A673 (cell line): ENCODE results near the gene C6orf15. TPM values are rescaled to one million over a fixed set of nuclear protein-coding genes. Genes with fewer than 3 reads are reported as not detected.

Source experiments
- BruUV-seq: library from RNA; stranded (reverse); fragments of 400-500 nt; replicated peaks from 2 replicates; lab custom pipeline; 2021; lab: Mats Ljungman, UMichigan
- CTCF ChIA-PET: fragments of 300-600 bp; sonication (Branson Sonifier 250); formaldehyde crosslinking; loops from one replicate; lab custom pipeline; 2022; ENCODE audit warnings: antibody characterized with exemption; lab: Charles Lee
- POLR2A ChIA-PET: fragments of 300-600 bp; sonication (Branson Sonifier 250); formaldehyde crosslinking; loops from one replicate; lab custom pipeline; 2022; ENCODE audit warnings: antibody characterized with exemption; ENCODE audit not compliant: low non-redundant PET; lab: Charles Lee
- DNase-seq: peaks from one replicate; pipeline ENCODE4 v3.0.0-alpha.2; 2015; ENCODE audit warnings: low spot score
- H3K27ac ChIP-seq: fragments of 200-600 bp; sonication (generic); 2 replicates; pipeline ENCODE4 v1.5.1; 2016; ENCODE audit warnings: mixed run types, low read depth, mild to moderate bottlenecking, mixed read lengths, antibody characterized with exemption, low read length; ENCODE audit not compliant: poor library complexity, severe bottlenecking
- H3K27me3 ChIP-seq: fragments of 200-600 bp; sonication (generic); replicated peaks from 2 replicates; pipeline ENCODE4 v1.6.1; 2017; ENCODE audit warnings: mixed run types, low read depth, mild to moderate bottlenecking, mixed read lengths, antibody characterized with exemption, low read length; ENCODE audit not compliant: insufficient read depth, poor library complexity
- H3K36me3 ChIP-seq: fragments of 200-600 bp; sonication (generic); 2 replicates; pipeline ENCODE4 v1.6.1; 2016; ENCODE audit warnings: mixed run types, mild to moderate bottlenecking, mixed read lengths, antibody characterized with exemption, low read length; ENCODE audit not compliant: insufficient read depth, poor library complexity, severe bottlenecking
- H3K4me1 ChIP-seq: fragments of 200-600 bp; sonication (generic); 2 replicates; pipeline ENCODE4 v1.6.1; 2017; ENCODE audit warnings: mixed run types, mild to moderate bottlenecking, mixed read lengths, antibody characterized with exemption, low read length; ENCODE audit not compliant: insufficient read depth, poor library complexity, severe bottlenecking
- H3K4me3 ChIP-seq: fragments of 200-600 bp; sonication (generic); 2 replicates; pipeline ENCODE4 v1.5.1; 2016; ENCODE audit warnings: low read depth, mixed run types, mild to moderate bottlenecking, mixed read lengths, low read length; ENCODE audit not compliant: poor library complexity, severe bottlenecking
- H3K9me3 ChIP-seq: fragments of 200-600 bp; sonication (generic); 2 replicates; pipeline ENCODE4 v1.6.1; 2016; ENCODE audit warnings: mixed run types, low read depth, mild to moderate bottlenecking, mixed read lengths, antibody characterized with exemption, low read length; ENCODE audit not compliant: poor library complexity, severe bottlenecking
- EZH2 ChIP-seq: fragments of 200-600 bp; sonication (generic); IDR thresholded peaks from 2 replicates; pipeline ENCODE4 v1.6.1; 2017; ENCODE audit warnings: borderline replicate concordance, low read depth, mild to moderate bottlenecking, mixed read lengths, antibody characterized with exemption, low read length; ENCODE audit not compliant: poor library complexity, severe bottlenecking
- intact Hi-C: fragments of 100-400 bp; cut with micrococcal nuclease; formaldehyde crosslinking; loops from one replicate; pipeline ENCODE4 v1.10.0; 2022; ENCODE audit not compliant: unreplicated experiment
- total RNA-seq: library from RNA; stranded (reverse); gene quantifications from 2 replicates; pipeline ENCODE4 v1.2.3, GENCODE V29; 2021
- TF ChIP-seq, protein P1 (sequence below): fragments of 300-800, 200-600 bp; sonication (generic); conservative IDR thresholded peaks from 2 replicates; pipeline ENCODE4 v1.5.1; 2017; ENCODE audit warnings: low read depth, mild to moderate bottlenecking, antibody characterized with exemption, low read length, moderate library complexity, mixed read lengths

C6orf15 gene
- total RNA-seq, 1 experiment from 2014 or later = not detected

DNA sequence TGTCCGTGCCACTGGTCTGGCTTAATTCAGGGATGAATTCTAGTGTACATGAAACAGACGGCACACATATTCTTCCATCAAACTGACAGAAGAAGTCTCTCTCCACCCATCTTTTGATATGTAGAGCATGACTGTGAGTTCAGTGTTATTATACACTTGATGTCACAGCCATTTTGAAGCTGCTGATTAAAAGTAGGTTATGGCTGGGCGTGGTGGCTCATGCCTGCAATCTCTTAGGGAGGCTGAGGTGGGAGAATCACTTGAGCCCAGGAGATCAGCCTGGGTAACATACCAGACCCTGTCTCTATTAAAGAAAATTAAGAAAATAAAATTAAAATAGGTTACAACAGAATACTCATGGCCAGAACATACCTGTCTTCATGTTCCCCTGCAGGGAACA is 20.7 kb downstream of the C6orf15 start:
- no peaks in the 10 kb centered on the region for H3K27me3 ChIP-seq
- H3K4me3 ChIP-seq = no peak overlapping the region
- DNase-seq = no peak
- CTCF ChIA-PET = no interaction called here
- no peaks in the 10 kb centered on the region for H3K9me3 ChIP-seq
- H3K4me1 ChIP-seq = peaks cover 18% of the 10 kb centered on the region
- TF ChIP-seq EZH2 = no peak
- TF ChIP-seq, protein P1, sequence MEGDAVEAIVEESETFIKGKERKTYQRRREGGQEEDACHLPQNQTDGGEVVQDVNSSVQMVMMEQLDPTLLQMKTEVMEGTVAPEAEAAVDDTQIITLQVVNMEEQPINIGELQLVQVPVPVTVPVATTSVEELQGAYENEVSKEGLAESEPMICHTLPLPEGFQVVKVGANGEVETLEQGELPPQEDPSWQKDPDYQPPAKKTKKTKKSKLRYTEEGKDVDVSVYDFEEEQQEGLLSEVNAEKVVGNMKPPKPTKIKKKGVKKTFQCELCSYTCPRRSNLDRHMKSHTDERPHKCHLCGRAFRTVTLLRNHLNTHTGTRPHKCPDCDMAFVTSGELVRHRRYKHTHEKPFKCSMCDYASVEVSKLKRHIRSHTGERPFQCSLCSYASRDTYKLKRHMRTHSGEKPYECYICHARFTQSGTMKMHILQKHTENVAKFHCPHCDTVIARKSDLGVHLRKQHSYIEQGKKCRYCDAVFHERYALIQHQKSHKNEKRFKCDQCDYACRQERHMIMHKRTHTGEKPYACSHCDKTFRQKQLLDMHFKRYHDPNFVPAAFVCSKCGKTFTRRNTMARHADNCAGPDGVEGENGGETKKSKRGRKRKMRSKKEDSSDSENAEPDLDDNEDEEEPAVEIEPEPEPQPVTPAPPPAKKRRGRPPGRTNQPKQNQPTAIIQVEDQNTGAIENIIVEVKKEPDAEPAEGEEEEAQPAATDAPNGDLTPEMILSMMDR = no peak
- no peaks in the 10 kb centered on the region for H3K36me3 ChIP-seq
- POLR2A ChIA-PET = no interaction called here
- H3K27ac ChIP-seq = no peak overlapping the region
- BruUV-seq = no TSS peak
- intact Hi-C loops = no loop called here

DNA sequence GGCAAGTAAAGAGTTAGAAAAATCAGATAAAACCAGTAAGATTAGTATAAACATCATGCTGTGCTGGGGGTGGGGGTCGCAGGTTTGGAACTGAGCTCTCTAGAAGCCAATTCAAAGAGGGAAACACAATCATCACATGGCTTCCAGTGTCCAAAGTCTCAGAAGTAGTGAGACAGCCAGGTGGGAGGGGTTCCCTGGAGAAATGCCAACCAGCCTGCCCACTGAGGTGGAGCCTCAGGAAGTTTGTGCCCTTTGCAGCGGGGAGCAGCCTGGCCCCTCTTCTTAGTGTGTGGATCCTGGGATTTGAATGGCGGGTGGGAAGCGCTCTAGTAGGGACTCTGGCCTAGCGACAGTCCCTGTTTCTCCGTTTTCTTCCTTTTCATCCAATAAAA is 21.4 kb downstream of the C6orf15 start:
- ChIA-PET POLR2A (no interaction called here), CTCF (no interaction called here)
- no peak for DNase-seq
- Histone ChIP-seq H3K4me3 (no peak overlapping the region), H3K36me3 (no peaks in the 10 kb centered on the region), H3K27ac (no peak overlapping the region), H3K9me3 (no peaks in the 10 kb centered on the region), H3K4me1 (peaks cover 20% of the 10 kb centered on the region), H3K27me3 (no peaks in the 10 kb centered on the region)
- BruUV-seq = no TSS peak
- intact Hi-C loops = no loop called here
- no peak for TF ChIP-seq EZH2
- TF ChIP-seq, protein P1 = no peak

DNA sequence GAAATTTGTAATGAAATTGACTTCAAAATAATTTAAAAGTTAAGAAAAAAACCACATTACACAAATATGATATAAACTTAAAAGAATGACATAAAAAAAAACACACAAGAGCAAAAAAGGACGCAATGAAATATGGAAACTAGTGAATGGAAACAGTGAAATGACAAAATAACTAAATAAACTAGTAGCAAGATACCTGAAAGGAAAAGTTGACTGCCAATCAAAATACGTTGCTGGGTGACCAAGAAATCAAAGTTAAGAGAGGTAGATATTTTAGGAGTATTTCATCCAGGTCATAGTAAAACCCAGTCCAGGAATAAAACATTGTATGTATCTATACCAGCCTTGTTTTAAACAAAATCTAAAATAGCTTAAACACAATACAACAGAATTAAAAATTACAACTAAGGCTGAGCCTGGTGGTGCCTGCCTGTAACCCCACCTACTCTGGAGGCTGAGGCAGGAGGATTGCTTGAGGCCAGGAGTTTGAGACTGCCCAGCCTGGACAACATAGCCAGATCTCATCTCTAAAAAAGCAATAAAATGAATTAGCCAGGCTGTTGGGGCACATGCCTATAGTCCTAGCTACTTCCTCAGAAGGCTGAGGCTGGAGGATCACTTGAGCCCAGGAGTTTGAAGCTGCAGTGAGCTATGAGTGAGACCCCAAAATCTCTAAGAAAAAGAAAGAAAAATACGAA is 22.0 kb downstream of the C6orf15 start:
- ChIA-PET POLR2A (no interaction called here), CTCF (no interaction called here)
- no TSS peak for BruUV-seq

More for the DNA sequence above, 22.0 kb downstream of the C6orf15 start:
- H3K4me1 ChIP-seq = peaks cover 20% of the 10 kb centered on the region
- no peaks in the 10 kb centered on the region for H3K27me3 ChIP-seq
- no peak overlapping the region for H3K27ac ChIP-seq
- no peak for DNase-seq
- no peaks in the 10 kb centered on the region for H3K36me3 ChIP-seq
- no peak for TF ChIP-seq EZH2
- TF ChIP-seq, protein P1 = no peak
- intact Hi-C loops = no loop called here
- no peaks in the 10 kb centered on the region for H3K9me3 ChIP-seq
- H3K4me3 ChIP-seq = no peak overlapping the region
